HepG2 (cell line): ENCODE measurements around the gene RHOBTB3. TPM values are rescaled to one million over a fixed set of nuclear protein-coding genes. Genes with fewer than 3 reads are reported as not detected.
A peak's percentile ranks its signal among the peaks of the same experiment; 100 is the strongest.

ENCODE experiments used
- ATF1 ChIP-seq: IDR thresholded peaks from 2 replicates; pipeline ENCODE4 v1.6.1; 2016; ENCODE audit warnings: mild to moderate bottlenecking, control low read depth
- CCDC6 ChIP-seq: sonication (generic); formaldehyde crosslinking; IDR thresholded peaks from 2 replicates; pipeline ENCODE4 v1.8.1; 2022; ENCODE audit warnings: mild to moderate bottlenecking, missing genetic modification reagents, moderate library complexity
- HNF1B ChIP-seq: sonication (generic); formaldehyde crosslinking; IDR thresholded peaks from 2 replicates; pipeline ENCODE4 v1.5.1; 2020; ENCODE audit warnings: mild to moderate bottlenecking, moderate library complexity, missing genetic modification reagents
- HNF4G ChIP-seq, 2 experiments: sonication (generic) in 1 of 2; formaldehyde crosslinking in 1 of 2; IDR thresholded peaks; 2 replicates each; pipeline versions ENCODE4 v1.4.0 to v1.6.1; 2011 to 2020; ENCODE audit warnings: borderline replicate concordance in 2 of 2, low read depth in 2 of 2, mild to moderate bottlenecking in 2 of 2, low read length in 1 of 2, missing genetic modification reagents in 1 of 2, moderate library complexity in 1 of 2
- MED13 ChIP-seq: sonication (generic); formaldehyde crosslinking; IDR thresholded peaks from 2 replicates; pipeline ENCODE4 v1.5.0; 2020; ENCODE audit warnings: missing genetic modification reagents
- NPAS2 ChIP-seq: sonication (generic); formaldehyde crosslinking; IDR thresholded peaks from 2 replicates; pipeline ENCODE4 v1.8.0; 2022; ENCODE audit warnings: mild to moderate bottlenecking, missing genetic modification reagents, borderline replicate concordance
- POLR2AphosphoS5 ChIP-seq: IDR thresholded peaks from 2 replicates; pipeline ENCODE4 v1.6.1; 2012; ENCODE audit warnings: low read depth, low read length
- RBFOX2 ChIP-seq: fragments of 200-400 bp; formaldehyde crosslinking; IDR thresholded peaks from 2 replicates; pipeline ENCODE4 v1.6.1; 2017; ENCODE audit warnings: low read depth, mild to moderate bottlenecking, low read length
- SMYD3 ChIP-seq: sonication (generic); formaldehyde crosslinking; IDR thresholded peaks from 2 replicates; pipeline ENCODE4 v1.8.1; 2023; ENCODE audit warnings: mild to moderate bottlenecking, missing genetic modification reagents
- SNAI1 ChIP-seq: sonication (generic); formaldehyde crosslinking; IDR thresholded peaks from 2 replicates; pipeline ENCODE4 v1.5.0; 2020; ENCODE audit warnings: mild to moderate bottlenecking, missing genetic modification reagents, borderline replicate concordance
- ZBTB33 ChIP-seq: sonication (generic); formaldehyde crosslinking; IDR thresholded peaks from 2 replicates; pipeline ENCODE4 v1.4.0; 2020; ENCODE audit warnings: missing genetic modification reagents
- ZNF280D ChIP-seq: sonication (generic); formaldehyde crosslinking; IDR thresholded peaks from 2 replicates; pipeline ENCODE4 v1.5.1; 2020; ENCODE audit warnings: mild to moderate bottlenecking, missing genetic modification reagents
- ZNF34 ChIP-seq: sonication (generic); formaldehyde crosslinking; IDR thresholded peaks from 2 replicates; pipeline ENCODE4 v1.4.0; 2020; ENCODE audit warnings: mild to moderate bottlenecking, missing genetic modification reagents, borderline replicate concordance
- ZNF44 ChIP-seq: sonication (generic); formaldehyde crosslinking; IDR thresholded peaks from 2 replicates; pipeline ENCODE4 v1.5.1; 2020; ENCODE audit warnings: mild to moderate bottlenecking, missing genetic modification reagents
- ZNF83 ChIP-seq: sonication (generic); formaldehyde crosslinking; IDR thresholded peaks from 2 replicates; pipeline ENCODE4 v1.4.0; 2020; ENCODE audit warnings: missing genetic modification reagents, mild to moderate bottlenecking, borderline replicate concordance
- ZNF839 ChIP-seq: sonication (generic); formaldehyde crosslinking; IDR thresholded peaks from 2 replicates; pipeline ENCODE4 v1.4.0; 2020; ENCODE audit warnings: missing genetic modification reagents, mild to moderate bottlenecking, borderline replicate concordance
- polyA plus RNA-seq, 8 experiments: library from polyadenylated mRNA; depleted of rRNA in 3 of 8; stranded (reverse) in 7 of 8; unstranded in 1 of 8; fragments of >200 nt; fragmentation: Illumina TruSeq in 4 of 8; extraction: Trizol in 4 of 8; gene quantifications; 2 replicates each; pipeline versions ENCODE4 v1.2.1 to v1.2.3, GENCODE V29; 2011 to 2016; ENCODE audit warnings: low read depth in 4 of 8, missing spikeins in 1 of 8, mixed read lengths in 1 of 8; ENCODE audit not compliant: insufficient read depth in 1 of 8
- total RNA-seq, 5 experiments: library from RNA; depleted of rRNA; stranded (reverse); fragments of >200 nt; fragmentation: Illumina TruSeq; extraction: Trizol; gene quantifications; 2 replicates each; pipeline ENCODE4 v1.2.3, GENCODE V29; 2016; ENCODE audit warnings: low read depth in 1 of 5

RHOBTB3 gene
- total and polyA plus RNA-seq, 2 of the 13 experiments (the other 11 are each of a cell fraction or from before 2014, with no cell fraction given), result 31.6 to 35.4 TPM

GRCh38 chr5:95803271-95804148 is 72.4 kb downstream of the RHOBTB3 start (continued):
- no peak for TF ChIP-seq NPAS2 (CRISPR knock-in tag)
- TF ChIP-seq POLR2AphosphoS5, result no peak
- no peak for TF ChIP-seq ZNF34 (CRISPR knock-in tag)
- no peak for TF ChIP-seq SNAI1
- TF ChIP-seq ZNF44 (CRISPR knock-in tag), result no peak
- no peak for TF ChIP-seq SMYD3 (CRISPR knock-in tag)
- TF ChIP-seq ATF1 (CRISPR knock-in tag), result no peak
- TF ChIP-seq HNF1B (CRISPR knock-in tag), result peak; percentile 93
- no peak for TF ChIP-seq ZNF839
- TF ChIP-seq ZBTB33 (CRISPR knock-in tag), result no peak
- no peak for TF ChIP-seq CCDC6 (CRISPR knock-in tag)
- TF ChIP-seq RBFOX2, result no peak
- no peak for TF ChIP-seq HNF4G (IDR thresholded peaks at IDR 0.05; ENCODE audit: borderline replicate concordance, low read depth, low read length)
- no peak for TF ChIP-seq HNF4G (CRISPR knock-in tag; IDR thresholded peaks at IDR 0.05; ENCODE audit: borderline replicate concordance, low read depth)
- TF ChIP-seq ZNF280D (CRISPR knock-in tag), result no peak
- TF ChIP-seq MED13 (CRISPR knock-in tag), result no peak
- no peak for TF ChIP-seq ZNF83
